Mucosa of rectum (tissue), 2 donors: Measurements from ENCODE around the gene FBLN2.

Source experiments
- H3K27ac ChIP-seq, 2 donors: one replicate each; pipeline ENCODE4 v1.7.0; 2013; ENCODE audit warnings: inconsistent platforms in 2 of 2, low read depth in 2 of 2, low read length in 2 of 2
- H3K27me3 ChIP-seq, 2 donors: one replicate each; pipeline ENCODE4 v1.7.0; 2013; ENCODE audit warnings: low read length in 2 of 2; ENCODE audit not compliant: control insufficient read depth in 2 of 2, insufficient read depth in 2 of 2
- H3K36me3 ChIP-seq, 2 donors: one replicate each; pipeline ENCODE4 v1.7.0; 2013; ENCODE audit warnings: low read length in 2 of 2; ENCODE audit not compliant: control insufficient read depth in 2 of 2, insufficient read depth in 2 of 2
- H3K4me1 ChIP-seq, 2 donors: one replicate each; pipeline ENCODE4 v1.7.0; 2013; ENCODE audit warnings: low read length in 2 of 2, mild to moderate bottlenecking in 1 of 2; ENCODE audit not compliant: control insufficient read depth in 2 of 2, insufficient read depth in 2 of 2
- H3K4me3 ChIP-seq, 2 donors: one replicate each; pipeline ENCODE4 v1.7.0; 2013; ENCODE audit warnings: low read length in 2 of 2
- H3K9ac ChIP-seq, 2 donors: one replicate each; pipeline ENCODE4 v1.7.0; 2013; ENCODE audit warnings: low read length in 2 of 2, low read depth in 1 of 2, mild to moderate bottlenecking in 1 of 2
- H3K9me3 ChIP-seq, 2 donors: one replicate each; pipeline ENCODE4 v1.7.0; 2013; ENCODE audit warnings: low read length in 2 of 2; ENCODE audit not compliant: control insufficient read depth in 2 of 2
- donor health status: healthy.
- donor health status: Normal muscosa, but diverticular disease.

The FBLN2 gene

GRCh38 chr3:13628841-13629551 is 80.1 kb downstream of the FBLN2 start:
- Histone ChIP-seq H3K27ac (no peak overlapping the region), H3K27me3 (no peaks in the 10 kb centered on the region), H3K9me3 (no peaks in the 10 kb centered on the region), H3K9ac (no peak overlapping the region), H3K36me3 (no peaks in the 10 kb centered on the region), H3K4me1 (no peaks in the 10 kb centered on the region), H3K4me3 (no peak overlapping the region)

GRCh38 chr3:13629644-13630043 is 80.7 kb downstream of the FBLN2 start:
- no peaks in the 10 kb centered on the region for H3K9me3 ChIP-seq
- H3K36me3 ChIP-seq, result no peaks in the 10 kb centered on the region
- H3K9ac ChIP-seq, result no peak overlapping the region
- H3K27me3 ChIP-seq, result no peaks in the 10 kb centered on the region
- H3K4me3 ChIP-seq, result no peak overlapping the region
- H3K4me1 ChIP-seq, result no peaks in the 10 kb centered on the region
- no peak overlapping the region for H3K27ac ChIP-seq

GRCh38 chr3:13631256-13631655 is 82.3 kb downstream of the FBLN2 start:
- Histone ChIP-seq H3K4me3 (no peak overlapping the region), H3K36me3 (no peaks in the 10 kb centered on the region), H3K9ac (no peak overlapping the region), H3K9me3 (no peaks in the 10 kb centered on the region), H3K4me1 (no peaks in the 10 kb centered on the region), H3K27me3 (no peaks in the 10 kb centered on the region), H3K27ac (no peak overlapping the region)

- H3K9ac ChIP-seq, result no peak overlapping the region
- no peaks in the 10 kb centered on the region for H3K9me3 ChIP-seq
- no peak overlapping the region for H3K27ac ChIP-seq
- no peak overlapping the region for H3K4me3 ChIP-seq
- H3K36me3 ChIP-seq, result no peaks in the 10 kb centered on the region
- H3K27me3 ChIP-seq, result no peaks in the 10 kb centered on the region
- H3K4me1 ChIP-seq, result no peaks in the 10 kb centered on the region
These were observed 84.3 kb downstream of the FBLN2 start for GRCh38 chr3:13633176-13633575.

- Histone ChIP-seq H3K4me3 (no peak overlapping the region), H3K36me3 (no peaks in the 10 kb centered on the region), H3K27me3 (no peaks in the 10 kb centered on the region), H3K27ac (no peak overlapping the region), H3K4me1 (no peaks in the 10 kb centered on the region), H3K9me3 (no peaks in the 10 kb centered on the region), H3K9ac (no peak overlapping the region)
These were observed 85.2 kb downstream of the FBLN2 start for GRCh38 chr3:13634151-13634550.

GRCh38 chr3:13634615-13635014 is 85.7 kb downstream of the FBLN2 start:
- Histone ChIP-seq H3K27ac (no peak overlapping the region), H3K27me3 (no peaks in the 10 kb centered on the region), H3K36me3 (no peaks in the 10 kb centered on the region)

GRCh38 chr3:13636186-13636585 is 87.3 kb downstream of the FBLN2 start:
- Histone ChIP-seq H3K27ac (no peak overlapping the region), H3K27me3 (no peaks in the 10 kb centered on the region), H3K9ac (no peak overlapping the region), H3K4me3 (no peak overlapping the region), H3K4me1 (no peaks in the 10 kb centered on the region), H3K9me3 (no peaks in the 10 kb centered on the region), H3K36me3 (no peaks in the 10 kb centered on the region)

More at GRCh38 chr3:13634615-13635014, 85.7 kb downstream of the FBLN2 start:
- no peak overlapping the region for H3K4me3 ChIP-seq
- H3K9ac ChIP-seq, result no peak overlapping the region
- no peaks in the 10 kb centered on the region for H3K4me1 ChIP-seq
- H3K9me3 ChIP-seq, result no peaks in the 10 kb centered on the region

GRCh38 chr3:13636874-13637273 is 87.9 kb downstream of the FBLN2 start:
- H3K27me3 ChIP-seq, result no peaks in the 10 kb centered on the region
- no peaks in the 10 kb centered on the region for H3K36me3 ChIP-seq
- H3K27ac ChIP-seq, result no peak overlapping the region
- no peak overlapping the region for H3K4me3 ChIP-seq
- H3K9ac ChIP-seq, result no peak overlapping the region
- no peaks in the 10 kb centered on the region for H3K4me1 ChIP-seq
- H3K9me3 ChIP-seq, result no peaks in the 10 kb centered on the region

GRCh38 chr3:13637311-13637891 is 88.5 kb downstream of the FBLN2 start:
- Histone ChIP-seq H3K4me1 (no peaks in the 10 kb centered on the region), H3K27ac (no peak overlapping the region), H3K36me3 (no peaks in the 10 kb centered on the region), H3K9ac (no peak overlapping the region), H3K27me3 (no peaks in the 10 kb centered on the region), H3K9me3 (no peaks in the 10 kb centered on the region), H3K4me3 (no peak overlapping the region)

GRCh38 chr3:13637953-13638352 is 89.0 kb downstream of the FBLN2 start:
- no peaks in the 10 kb centered on the region for H3K9me3 ChIP-seq
- H3K4me3 ChIP-seq, result no peak overlapping the region
- H3K27me3 ChIP-seq, result no peaks in the 10 kb centered on the region
- H3K4me1 ChIP-seq, result no peaks in the 10 kb centered on the region
- no peaks in the 10 kb centered on the region for H3K36me3 ChIP-seq
- no peak overlapping the region for H3K9ac ChIP-seq
- H3K27ac ChIP-seq, result no peak overlapping the region
